T47D (cell line): ENCODE data around the gene TPRN.

Experiments
- DNase-seq, 2 experiments: peaks; one replicate each; pipeline versions ENCODE4 v3.0.0 to v3.0.0-alpha.2; 2011 to 2012; ENCODE audit warnings: low read depth in 1 of 2, low spot score in 1 of 2
- JUND ChIP-seq: IDR thresholded peaks from 2 replicates; pipeline ENCODE4 v1.6.1; 2012; ENCODE audit warnings: low read depth
- in situ Hi-C: cut with HindIII; loops from 2 replicates; pipeline ENCODE4 v1.10.0; 2016; ENCODE audit warnings: low sequenced_read_pairs, low pct_unique_long_range_greater_than_20kb

The TPRN gene

GRCh38 chr9:137165250-137165836 lies 35.2 kb downstream of the TPRN start:
- in situ Hi-C loops = no loop called here
- DNase-seq = no peak
- no peak for TF ChIP-seq JUND

GRCh38 chr9:137164370-137165249 lies 35.9 kb downstream of the TPRN start:
- in situ Hi-C loops = no loop called here
- DNase-seq = no peak
- no peak for TF ChIP-seq JUND

GRCh38 chr9:137163805-137164204 lies 36.7 kb downstream of the TPRN start:
- TF ChIP-seq JUND = no peak
- no peak for DNase-seq
- in situ Hi-C loops = no loop called here

- TF ChIP-seq JUND = no peak
- in situ Hi-C loops = no loop called here
- DNase-seq = no peak
These were observed 37.2 kb downstream of the TPRN start for GRCh38 chr9:137163365-137163715.

GRCh38 chr9:137162505-137163364 lies 37.8 kb downstream of the TPRN start:
- DNase-seq = no peak
- TF ChIP-seq JUND = no peak
- in situ Hi-C loops = no loop called here

- in situ Hi-C loops = no loop called here
- TF ChIP-seq JUND = no peak
- no peak for DNase-seq
These were observed 38.7 kb downstream of the TPRN start for GRCh38 chr9:137161558-137162486.

GRCh38 chr9:137160716-137161557 lies 39.6 kb downstream of the TPRN start:
- in situ Hi-C loops = no loop called here
- no peak for TF ChIP-seq JUND
- DNase-seq = no peak

- TF ChIP-seq JUND = no peak
- in situ Hi-C loops = no loop called here
- no peak for DNase-seq
These were observed 40.5 kb downstream of the TPRN start for GRCh38 chr9:137160054-137160425.

GRCh38 chr9:137159105-137160053 lies 41.2 kb downstream of the TPRN start:
- TF ChIP-seq JUND = no peak
- in situ Hi-C loops = no loop called here

GRCh38 chr9:137158625-137159024 lies 41.9 kb downstream of the TPRN start:
- in situ Hi-C loops = no loop called here
- TF ChIP-seq JUND = no peak
- no peak for DNase-seq

More at GRCh38 chr9:137159105-137160053, 41.2 kb downstream of the TPRN start:
- no peak for DNase-seq
